Gastroesophageal sphincter (tissue), 3 donors: ENCODE results near the gene CCDC85A.

Source experiments
- EP300 ChIP-seq: sonication (generic); formaldehyde crosslinking; IDR thresholded peaks from one replicate; pipeline ENCODE4 v1.6.1; 2017; ENCODE audit warnings: antibody characterized with exemption, mild to moderate bottlenecking
- POLR2A ChIP-seq, 2 donors: fragments of 450-650 bp; IDR thresholded peaks; one replicate each; pipeline ENCODE4 v1.6.1; 2017; ENCODE audit warnings: antibody characterized with exemption in 2 of 2, mild to moderate bottlenecking in 2 of 2, moderate library complexity in 1 of 2
- TF ChIP-seq, protein P1 (sequence below), 4 experiments: fragments of 200-600 bp in 2 of 4; fragments of 450-650 bp in 2 of 4; sonication (generic) in 1 of 4; IDR thresholded peaks; one replicate each; pipeline ENCODE4 v1.5.1; 2017 to 2019; ENCODE audit warnings: antibody characterized with exemption in 4 of 4, mild to moderate bottlenecking in 2 of 4, moderate library complexity in 2 of 4

DNA sequence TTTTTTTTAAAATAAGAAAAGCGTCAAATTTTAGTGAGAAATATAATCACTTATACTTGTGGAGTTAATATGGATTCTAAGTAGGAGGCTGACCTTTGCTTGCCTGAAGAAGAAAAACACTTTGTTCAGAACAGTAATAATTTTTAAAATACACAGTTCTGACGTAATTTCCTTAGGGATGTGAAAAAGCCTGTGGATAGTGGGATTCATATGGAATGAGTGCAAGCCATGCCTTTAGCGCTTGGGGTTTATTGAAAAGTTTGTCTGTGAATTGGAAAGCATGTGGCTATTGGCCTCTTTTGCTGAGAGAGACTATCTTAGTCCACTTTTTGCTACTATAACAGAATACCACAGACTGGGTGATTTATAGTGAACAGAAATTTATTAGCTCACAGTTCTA is 151.3 kb downstream of the CCDC85A start:
- TF ChIP-seq, protein P1, sequence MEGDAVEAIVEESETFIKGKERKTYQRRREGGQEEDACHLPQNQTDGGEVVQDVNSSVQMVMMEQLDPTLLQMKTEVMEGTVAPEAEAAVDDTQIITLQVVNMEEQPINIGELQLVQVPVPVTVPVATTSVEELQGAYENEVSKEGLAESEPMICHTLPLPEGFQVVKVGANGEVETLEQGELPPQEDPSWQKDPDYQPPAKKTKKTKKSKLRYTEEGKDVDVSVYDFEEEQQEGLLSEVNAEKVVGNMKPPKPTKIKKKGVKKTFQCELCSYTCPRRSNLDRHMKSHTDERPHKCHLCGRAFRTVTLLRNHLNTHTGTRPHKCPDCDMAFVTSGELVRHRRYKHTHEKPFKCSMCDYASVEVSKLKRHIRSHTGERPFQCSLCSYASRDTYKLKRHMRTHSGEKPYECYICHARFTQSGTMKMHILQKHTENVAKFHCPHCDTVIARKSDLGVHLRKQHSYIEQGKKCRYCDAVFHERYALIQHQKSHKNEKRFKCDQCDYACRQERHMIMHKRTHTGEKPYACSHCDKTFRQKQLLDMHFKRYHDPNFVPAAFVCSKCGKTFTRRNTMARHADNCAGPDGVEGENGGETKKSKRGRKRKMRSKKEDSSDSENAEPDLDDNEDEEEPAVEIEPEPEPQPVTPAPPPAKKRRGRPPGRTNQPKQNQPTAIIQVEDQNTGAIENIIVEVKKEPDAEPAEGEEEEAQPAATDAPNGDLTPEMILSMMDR (IDR thresholded peaks at IDR 0.05): no peak
- no peak for TF ChIP-seq POLR2A (IDR thresholded peaks at IDR 0.05)
- no peak for TF ChIP-seq EP300
